ENCODE measurements around the gene WHRN. TPM values are rescaled to one million over a fixed set of nuclear protein-coding genes. Genes with fewer than 3 reads are reported as not detected.

The WHRN gene
- polyA plus RNA-seq, 1 donor from 2014 or later = 2.5 TPM

GRCh38 chr9:114462791-114463190 lies 42.5 kb downstream of the WHRN start:
- Histone ChIP-seq H3K27me3 (ENCODE audit: insufficient read depth, low read depth, low read length) (no peaks in the 10 kb centered on the region), H3K9me3 (ENCODE audit: low read length) (no peaks in the 10 kb centered on the region), H3F3A (ENCODE audit: insufficient read depth, low read length, poor library complexity, severe bottlenecking) (no peaks in the 10 kb centered on the region), H3K27ac (ENCODE audit: low read length) (no peak overlapping the region), H4K20me1 (ENCODE audit: insufficient read depth) (no peaks in the 10 kb centered on the region), H3K79me2 (replicated peaks; ENCODE audit: insufficient read depth, low read length) (no peaks in the 10 kb centered on the region), H3K36me3 (ENCODE audit: insufficient read depth, low read length) (no peaks in the 10 kb centered on the region), H3K4me3 (ENCODE audit: low read length) (no peak overlapping the region), H3K4me2 (ENCODE audit: low read length) (no peak overlapping the region), H3K9ac (ENCODE audit: low read length) (no peak overlapping the region), H3K9me2 (ENCODE audit: insufficient read depth, low read length) (no peaks in the 10 kb centered on the region), H2AFZ (ENCODE audit: low read depth, low read length) (no peak overlapping the region)
- no peak for TF ChIP-seq SMC3 (conservative IDR thresholded peaks at IDR 0.05; ENCODE audit: poor library complexity)
- TF ChIP-seq TAF1 (IDR thresholded peaks at IDR 0.05; ENCODE audit: low read depth) = no peak
- TF ChIP-seq CTCF (IDR thresholded peaks at IDR 0.05; ENCODE audit: poor library complexity, severe bottlenecking) = no peak
- TF ChIP-seq RAD21 (conservative IDR thresholded peaks at IDR 0.05) = no peak
- TF ChIP-seq EP300 (conservative IDR thresholded peaks at IDR 0.05; ENCODE audit: poor library complexity, severe bottlenecking) = no peak
- TF ChIP-seq REST (IDR thresholded peaks at IDR 0.05; ENCODE audit: borderline replicate concordance) = no peak
- no peak for TF ChIP-seq EZH2 (IDR thresholded peaks at IDR 0.05; ENCODE audit: borderline replicate concordance, insufficient read depth, low read length, poor library complexity, severe bottlenecking)
- TF ChIP-seq POLR2AphosphoS5 (IDR thresholded peaks at IDR 0.05) = no peak
- TF ChIP-seq MXI1 (conservative IDR thresholded peaks at IDR 0.05; ENCODE audit: poor library complexity, severe bottlenecking) = no peak

- no peak overlapping the region for H3K4me2 ChIP-seq (ENCODE audit: low read length)
- no peaks in the 10 kb centered on the region for H3K9me2 ChIP-seq (ENCODE audit: insufficient read depth, low read length)
- H3K27ac ChIP-seq (ENCODE audit: low read length) = peak overlapping the region; percentile 39
- H3K4me3 ChIP-seq (ENCODE audit: low read length) = no peak overlapping the region
- no peak overlapping the region for H2AFZ ChIP-seq (ENCODE audit: low read depth, low read length)
- TF ChIP-seq CTCF (IDR thresholded peaks at IDR 0.05; ENCODE audit: poor library complexity, severe bottlenecking) = no peak
- TF ChIP-seq SMC3 (conservative IDR thresholded peaks at IDR 0.05; ENCODE audit: poor library complexity) = no peak
- no peak for TF ChIP-seq RAD21 (conservative IDR thresholded peaks at IDR 0.05)
- TF ChIP-seq POLR2AphosphoS5 (IDR thresholded peaks at IDR 0.05) = no peak
- no peak for TF ChIP-seq MXI1 (conservative IDR thresholded peaks at IDR 0.05; ENCODE audit: poor library complexity, severe bottlenecking)
- no peak for TF ChIP-seq REST (IDR thresholded peaks at IDR 0.05; ENCODE audit: borderline replicate concordance)
- no peak for TF ChIP-seq EP300 (conservative IDR thresholded peaks at IDR 0.05; ENCODE audit: poor library complexity, severe bottlenecking)
- no peak for TF ChIP-seq EZH2 (IDR thresholded peaks at IDR 0.05; ENCODE audit: borderline replicate concordance, insufficient read depth, low read length, poor library complexity, severe bottlenecking)
- TF ChIP-seq TAF1 (IDR thresholded peaks at IDR 0.05; ENCODE audit: low read depth) = no peak
- H3K79me2 ChIP-seq (replicated peaks; ENCODE audit: insufficient read depth, low read length) = no peaks in the 10 kb centered on the region
- no peaks in the 10 kb centered on the region for H3F3A ChIP-seq (ENCODE audit: insufficient read depth, low read length, poor library complexity, severe bottlenecking)
- H3K27me3 ChIP-seq (ENCODE audit: insufficient read depth, low read depth, low read length) = no peaks in the 10 kb centered on the region
- no peak overlapping the region for H3K9ac ChIP-seq (ENCODE audit: low read length)
- no peaks in the 10 kb centered on the region for H4K20me1 ChIP-seq (ENCODE audit: insufficient read depth)
- no peaks in the 10 kb centered on the region for H3K36me3 ChIP-seq (ENCODE audit: insufficient read depth, low read length)
- H3K9me3 ChIP-seq (ENCODE audit: low read length) = no peaks in the 10 kb centered on the region
Measured at GRCh38 chr9:114461468-114461867, 43.8 kb downstream of the WHRN start.

Data from neural cell (in vitro differentiated cells).